ENCODE measurements around the gene TNS2.

TNS2 gene

GRCh38 chr12:53044052-53044581 lies 5.7 kb upstream of the TNS2 start:
- no peak for TF ChIP-seq ZNF169 (tag by site-specific recombination; IDR thresholded peaks at IDR 0.05)
- TF ChIP-seq OSR2 (tag by site-specific recombination; IDR thresholded peaks at IDR 0.05), result no peak
- no peak for TF ChIP-seq ZNF558 (tag by site-specific recombination; IDR thresholded peaks at IDR 0.05)
- no peak for TF ChIP-seq ZSCAN18 (tag by site-specific recombination; IDR thresholded peaks at IDR 0.05)
- no peak for TF ChIP-seq ZNF785 (tag by site-specific recombination; IDR thresholded peaks at IDR 0.05)
- no peak for TF ChIP-seq REPIN1 (tag by site-specific recombination; IDR thresholded peaks at IDR 0.05; ENCODE audit: low read depth)
- TF ChIP-seq ZFP3 (tag by site-specific recombination; IDR thresholded peaks at IDR 0.05; ENCODE audit: low read depth), result no peak
- TF ChIP-seq, protein P1, sequence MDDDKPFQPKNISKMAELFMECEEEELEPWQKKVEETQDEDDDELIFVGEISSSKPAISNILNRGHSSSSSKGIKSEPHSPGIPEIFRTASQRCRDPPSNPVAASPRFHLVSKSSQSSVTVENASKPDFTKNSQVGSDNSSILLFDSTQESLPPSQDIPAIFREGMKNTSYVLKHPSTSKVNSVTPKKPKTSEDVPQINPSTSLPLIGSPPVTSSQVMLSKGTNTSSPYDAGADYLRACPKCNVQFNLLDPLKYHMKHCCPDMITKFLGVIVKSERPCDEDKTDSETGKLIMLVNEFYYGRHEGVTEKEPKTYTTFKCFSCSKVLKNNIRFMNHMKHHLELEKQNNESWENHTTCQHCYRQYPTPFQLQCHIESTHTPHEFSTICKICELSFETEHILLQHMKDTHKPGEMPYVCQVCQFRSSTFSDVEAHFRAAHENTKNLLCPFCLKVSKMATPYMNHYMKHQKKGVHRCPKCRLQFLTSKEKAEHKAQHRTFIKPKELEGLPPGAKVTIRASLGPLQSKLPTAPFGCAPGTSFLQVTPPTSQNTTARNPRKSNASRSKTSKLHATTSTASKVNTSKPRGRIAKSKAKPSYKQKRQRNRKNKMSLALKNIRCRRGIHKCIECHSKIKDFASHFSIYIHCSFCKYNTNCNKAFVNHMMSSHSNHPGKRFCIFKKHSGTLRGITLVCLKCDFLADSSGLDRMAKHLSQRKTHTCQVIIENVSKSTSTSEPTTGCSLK (tag by site-specific recombination; IDR thresholded peaks at IDR 0.05), result no peak
- TF ChIP-seq ZFP37 (tag by site-specific recombination; IDR thresholded peaks at IDR 0.05), result no peak
- TF ChIP-seq ZNF280D (tag by site-specific recombination; IDR thresholded peaks at IDR 0.05), result no peak
- TF ChIP-seq YY2 (tag by site-specific recombination; IDR thresholded peaks at IDR 0.05), result no peak
- TF ChIP-seq ZNF837 (tag by site-specific recombination; IDR thresholded peaks at IDR 0.05), result no peak
- no peak overlapping the region for H3K4me3 ChIP-seq (ENCODE audit: low read depth, low read length)
- CTCF ChIA-PET, result interaction anchor here (0.9 to 1.7 kb wide), 2 partner anchors 10 to 22 kb away, joined by 6 to 7 read pairs; no protein-coding TSS in a partner anchor

DNA sequence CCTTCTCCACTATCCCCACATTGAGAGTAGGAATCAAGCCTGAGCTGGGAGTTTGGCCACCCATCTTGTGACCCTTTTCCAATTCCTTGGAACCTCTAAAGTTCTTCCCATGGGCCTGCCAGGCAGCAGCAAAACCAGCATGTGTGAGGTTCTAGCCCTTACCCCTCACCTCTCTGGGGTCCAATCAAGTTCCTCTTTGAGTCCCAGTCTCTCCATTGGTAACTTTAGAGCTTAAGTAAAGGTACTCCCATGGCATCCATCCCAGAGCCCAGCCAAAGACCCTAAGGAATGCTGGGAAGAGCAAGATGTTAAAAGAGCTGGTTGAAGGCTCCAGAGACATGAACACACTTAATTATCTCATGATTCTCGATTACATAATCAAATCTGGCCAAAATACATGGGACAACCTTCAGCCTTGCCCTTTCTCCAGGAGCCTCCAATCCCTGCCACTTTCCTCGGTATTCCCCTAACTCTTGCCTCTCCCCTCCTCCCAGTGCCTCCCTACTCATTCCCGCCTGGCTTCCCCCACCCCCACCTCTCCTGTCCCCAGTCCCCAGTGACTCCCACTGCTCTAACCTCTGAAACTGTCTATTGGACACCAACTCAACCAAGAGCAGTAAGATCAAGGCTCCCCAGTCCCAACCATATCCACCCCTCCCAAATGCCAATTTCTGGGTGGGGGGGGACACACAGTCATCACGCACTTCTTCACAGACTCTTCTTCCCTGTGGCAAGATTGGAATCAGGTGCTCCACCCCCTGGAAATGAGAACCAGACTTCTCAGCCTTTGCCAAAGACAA lies 4.8 kb upstream of the TNS2 start:
- CTCF ChIA-PET, result interaction anchor here (0.7 to 1.9 kb wide), 5 partner anchors 9 to 160 kb away, joined by 3 to 7 read pairs (median 5); no protein-coding TSS in a partner anchor
- TF ChIP-seq WT1 (tag by site-specific recombination; IDR thresholded peaks at IDR 0.05), result peak; percentile 63; the same call in 1 of the 2 replicates
- TF ChIP-seq IKZF3 (tag by site-specific recombination; IDR thresholded peaks at IDR 0.05), result 0 out of 2 replicates have a peak, but pooled peaks have one; percentile 9
- TF ChIP-seq, protein P2, sequence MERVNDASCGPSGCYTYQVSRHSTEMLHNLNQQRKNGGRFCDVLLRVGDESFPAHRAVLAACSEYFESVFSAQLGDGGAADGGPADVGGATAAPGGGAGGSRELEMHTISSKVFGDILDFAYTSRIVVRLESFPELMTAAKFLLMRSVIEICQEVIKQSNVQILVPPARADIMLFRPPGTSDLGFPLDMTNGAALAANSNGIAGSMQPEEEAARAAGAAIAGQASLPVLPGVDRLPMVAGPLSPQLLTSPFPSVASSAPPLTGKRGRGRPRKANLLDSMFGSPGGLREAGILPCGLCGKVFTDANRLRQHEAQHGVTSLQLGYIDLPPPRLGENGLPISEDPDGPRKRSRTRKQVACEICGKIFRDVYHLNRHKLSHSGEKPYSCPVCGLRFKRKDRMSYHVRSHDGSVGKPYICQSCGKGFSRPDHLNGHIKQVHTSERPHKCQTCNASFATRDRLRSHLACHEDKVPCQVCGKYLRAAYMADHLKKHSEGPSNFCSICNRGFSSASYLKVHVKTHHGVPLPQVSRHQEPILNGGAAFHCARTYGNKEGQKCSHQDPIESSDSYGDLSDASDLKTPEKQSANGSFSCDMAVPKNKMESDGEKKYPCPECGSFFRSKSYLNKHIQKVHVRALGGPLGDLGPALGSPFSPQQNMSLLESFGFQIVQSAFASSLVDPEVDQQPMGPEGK (tag by site-specific recombination; IDR thresholded peaks at IDR 0.05), result 0 out of 2 replicates have a peak, but pooled peaks have one; percentile 14
- 0 out of 2 replicates have a peak, but pooled peaks have one; percentile 11 for TF ChIP-seq ZFHX2 (tag by site-specific recombination; conservative IDR thresholded peaks at IDR 0.05)
- no peak for TF ChIP-seq KLF16 (tag by site-specific recombination; IDR thresholded peaks at IDR 0.05)
- Histone ChIP-seq H3K9me3 (ENCODE audit: control insufficient read depth, insufficient read depth, low read depth, low read length) (no peaks in the 10 kb centered on the region), H3K36me3 (ENCODE audit: control insufficient read depth in 2 of 2, insufficient read depth in 1 of 2, low read length in 2 of 2) (peaks cover 0 to 16% of the 10 kb centered on the region in 2 experiments; a peak in 1 of 3 replicates), H3K4me3 (ENCODE audit: low read depth, low read length) (no peak overlapping the region), H3K4me1 (ENCODE audit: control insufficient read depth, insufficient read depth, low read length) (peaks cover 24% of the 10 kb centered on the region), H3K27ac (ENCODE audit: extremely low read depth, low read depth, low read length) (no peak overlapping the region)
- POLR2A ChIA-PET, result interaction anchor here (1.6 to 1.9 kb wide), 2 partner anchors 10 to 39 kb away, joined by 6 to 18 read pairs; partner anchors contain the start of gene EIF4B

More at GRCh38 chr12:53044052-53044581, 5.7 kb upstream of the TNS2 start:
- H3K36me3 ChIP-seq (ENCODE audit: control insufficient read depth in 2 of 2, insufficient read depth in 1 of 2, low read length in 2 of 2), result peaks cover 5 to 26% of the 10 kb centered on the region in 2 experiments
- no peak overlapping the region for H3K27ac ChIP-seq (ENCODE audit: extremely low read depth, low read depth, low read length)
- H3K9me3 ChIP-seq (ENCODE audit: control insufficient read depth, insufficient read depth, low read depth, low read length), result no peaks in the 10 kb centered on the region
- POLR2A ChIA-PET, result interaction anchor here (1.6 to 1.9 kb wide), 2 partner anchors 11 to 38 kb away, joined by 6 to 18 read pairs; partner anchors contain the start of gene EIF4B
- H3K4me1 ChIP-seq (ENCODE audit: control insufficient read depth, insufficient read depth, low read length), result peaks cover 15% of the 10 kb centered on the region
